H1 (cell line): ENCODE results near the gene PBOV1. TPM values are rescaled to one million over a fixed set of nuclear protein-coding genes. Genes with fewer than 3 reads are reported as not detected.

Source experiments
- SAP30 ChIP-seq: fragments of 300-600 bp; sonication (generic); IDR thresholded peaks from 2 replicates; pipeline ENCODE4 v1.7.1; 2012; ENCODE audit warnings: low read length, moderate library complexity, mild to moderate bottlenecking, inconsistent platforms; ENCODE audit not compliant: insufficient read depth, insufficient replicate concordance
- polyA plus RNA-seq, 7 experiments: library from polyadenylated mRNA; depleted of rRNA in 3 of 7; stranded (reverse) in 5 of 7; unstranded in 2 of 7; fragments of >200 nt in 5 of 7; fragments of 200-250 nt in 2 of 7; gene quantifications; 1 replicate in 5 of 7; 2 replicates in 1 of 7; 4 replicates in 1 of 7; pipeline versions ENCODE4 v1.2.1 to v1.2.3, GENCODE V29; 2011 to 2013; ENCODE audit warnings: missing spikeins in 2 of 7, mixed read lengths in 2 of 7
- total RNA-seq: library from RNA; stranded (reverse); fragmentation: NEBNext Ultra II Directional; extraction: Animal tissue kit (Norgen Biotek cat#: 25700); gene quantifications from 2 replicates; pipeline ENCODE4 v1.2.1, GENCODE V29; 2021

Gene PBOV1
- total and polyA plus RNA-seq, 2 of the 8 experiments (the other 6 are each of a cell fraction or from before 2014, with no cell fraction given) = not detected

- TF ChIP-seq SAP30 = no peak
- TF ChIP-seq, all 59 proteins: peak for 0
Measured at GRCh38 chr6:138187156-138187555, 31.1 kb downstream of the PBOV1 start (continued).
